ENCODE data around the gene PLA2G2D. TPM values are rescaled to one million over a fixed set of nuclear protein-coding genes. Genes with fewer than 3 reads are reported as not detected.

PLA2G2D gene
- total and polyA plus RNA-seq, 4 donors: 0.06 to 0.14 (median 0.08) TPM; not detected in 1

DNA sequence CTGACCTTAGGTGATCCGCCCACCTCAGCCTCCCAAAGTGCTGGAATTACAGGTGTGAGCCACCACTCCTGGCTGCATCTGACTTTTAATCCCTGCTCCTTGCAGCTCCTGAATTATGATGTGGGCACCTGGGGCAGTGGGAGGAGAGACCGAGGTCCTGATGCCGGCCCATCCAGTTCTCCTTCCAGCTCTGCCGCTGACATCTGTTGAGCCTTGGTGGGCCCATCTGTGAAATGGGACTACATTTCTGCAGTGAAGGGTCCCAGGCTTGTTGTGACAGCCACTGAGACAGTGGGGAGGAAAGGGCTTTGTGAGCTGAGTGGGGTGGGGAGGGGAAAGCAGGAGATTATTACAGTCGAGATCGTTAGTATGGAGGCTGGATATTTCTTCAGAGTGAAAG is 31.6 kb upstream of the PLA2G2D start:
- Histone ChIP-seq H3K9ac (ENCODE audit: low read depth in 1 of 2, low read length in 2 of 2) (no peak overlapping the region), H3K9me3 (ENCODE audit: control insufficient read depth in 4 of 4, low read length in 3 of 4) (no peaks in the 10 kb centered on the region)
- no peak for DNase-seq (ENCODE audit: low spot score)

More for the DNA sequence above, 31.6 kb upstream of the PLA2G2D start:
- Histone ChIP-seq H3K36me3 (ENCODE audit: control insufficient read depth in 4 of 4, insufficient read depth in 3 of 4, low read depth in 1 of 4, low read length in 3 of 4) (no peaks in the 10 kb centered on the region), H3K4me3 (ENCODE audit: low read depth in 1 of 3, low read length in 3 of 3) (no peak overlapping the region), H3K4me1 (ENCODE audit: control insufficient read depth in 4 of 4, insufficient read depth in 4 of 4, low read length in 3 of 4) (peaks cover 9 to 33% (median 20%) of the 10 kb centered on the region in 4 donors), H3K27ac (ENCODE audit: low read depth in 1 of 2, low read length in 2 of 2) (no peak overlapping the region), H3K27me3 (ENCODE audit: control insufficient read depth in 4 of 4, insufficient read depth in 4 of 4, low read length in 3 of 4) (no peaks in the 10 kb centered on the region)
- WGBS: 79% methylated on average over 6 of the region's 6 CpGs
- TF ChIP-seq FOXA2 (IDR thresholded peaks at IDR 0.05): no peak
- TF ChIP-seq HNF4G (IDR thresholded peaks at IDR 0.05): no peak
- no peak for TF ChIP-seq FOXA1 (IDR thresholded peaks at IDR 0.05)
- no peak for TF ChIP-seq NR2F2 (IDR thresholded peaks at IDR 0.05)
- no peak for TF ChIP-seq YY1 (IDR thresholded peaks at IDR 0.05)
- TF ChIP-seq JUND (IDR thresholded peaks at IDR 0.05): no peak
- no peak for TF ChIP-seq HNF4A (conservative IDR thresholded peaks at IDR 0.05)
- TF ChIP-seq EGR1 (IDR thresholded peaks at IDR 0.05; ENCODE audit: low read depth in 2 of 2): no peak
- TF ChIP-seq TAF1 (conservative IDR thresholded peaks at IDR 0.05): no peak
- TF ChIP-seq, protein P1, sequence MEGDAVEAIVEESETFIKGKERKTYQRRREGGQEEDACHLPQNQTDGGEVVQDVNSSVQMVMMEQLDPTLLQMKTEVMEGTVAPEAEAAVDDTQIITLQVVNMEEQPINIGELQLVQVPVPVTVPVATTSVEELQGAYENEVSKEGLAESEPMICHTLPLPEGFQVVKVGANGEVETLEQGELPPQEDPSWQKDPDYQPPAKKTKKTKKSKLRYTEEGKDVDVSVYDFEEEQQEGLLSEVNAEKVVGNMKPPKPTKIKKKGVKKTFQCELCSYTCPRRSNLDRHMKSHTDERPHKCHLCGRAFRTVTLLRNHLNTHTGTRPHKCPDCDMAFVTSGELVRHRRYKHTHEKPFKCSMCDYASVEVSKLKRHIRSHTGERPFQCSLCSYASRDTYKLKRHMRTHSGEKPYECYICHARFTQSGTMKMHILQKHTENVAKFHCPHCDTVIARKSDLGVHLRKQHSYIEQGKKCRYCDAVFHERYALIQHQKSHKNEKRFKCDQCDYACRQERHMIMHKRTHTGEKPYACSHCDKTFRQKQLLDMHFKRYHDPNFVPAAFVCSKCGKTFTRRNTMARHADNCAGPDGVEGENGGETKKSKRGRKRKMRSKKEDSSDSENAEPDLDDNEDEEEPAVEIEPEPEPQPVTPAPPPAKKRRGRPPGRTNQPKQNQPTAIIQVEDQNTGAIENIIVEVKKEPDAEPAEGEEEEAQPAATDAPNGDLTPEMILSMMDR (IDR thresholded peaks at IDR 0.05; ENCODE audit: low read depth, low read length, missing input control): no peak
- TF ChIP-seq, protein P2, sequence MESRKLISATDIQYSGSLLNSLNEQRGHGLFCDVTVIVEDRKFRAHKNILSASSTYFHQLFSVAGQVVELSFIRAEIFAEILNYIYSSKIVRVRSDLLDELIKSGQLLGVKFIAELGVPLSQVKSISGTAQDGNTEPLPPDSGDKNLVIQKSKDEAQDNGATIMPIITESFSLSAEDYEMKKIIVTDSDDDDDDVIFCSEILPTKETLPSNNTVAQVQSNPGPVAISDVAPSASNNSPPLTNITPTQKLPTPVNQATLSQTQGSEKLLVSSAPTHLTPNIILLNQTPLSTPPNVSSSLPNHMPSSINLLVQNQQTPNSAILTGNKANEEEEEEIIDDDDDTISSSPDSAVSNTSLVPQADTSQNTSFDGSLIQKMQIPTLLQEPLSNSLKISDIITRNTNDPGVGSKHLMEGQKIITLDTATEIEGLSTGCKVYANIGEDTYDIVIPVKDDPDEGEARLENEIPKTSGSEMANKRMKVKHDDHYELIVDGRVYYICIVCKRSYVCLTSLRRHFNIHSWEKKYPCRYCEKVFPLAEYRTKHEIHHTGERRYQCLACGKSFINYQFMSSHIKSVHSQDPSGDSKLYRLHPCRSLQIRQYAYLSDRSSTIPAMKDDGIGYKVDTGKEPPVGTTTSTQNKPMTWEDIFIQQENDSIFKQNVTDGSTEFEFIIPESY (IDR thresholded peaks at IDR 0.05): no peak
- TF ChIP-seq, protein P3, sequence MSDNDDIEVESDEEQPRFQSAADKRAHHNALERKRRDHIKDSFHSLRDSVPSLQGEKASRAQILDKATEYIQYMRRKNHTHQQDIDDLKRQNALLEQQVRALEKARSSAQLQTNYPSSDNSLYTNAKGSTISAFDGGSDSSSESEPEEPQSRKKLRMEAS (IDR thresholded peaks at IDR 0.05): no peak
- no peak for TF ChIP-seq REST (IDR thresholded peaks at IDR 0.05)
- TF ChIP-seq SP1 (IDR thresholded peaks at IDR 0.05): no peak
- TF ChIP-seq RAD21 (IDR thresholded peaks at IDR 0.05): no peak
- TF ChIP-seq RXRA (IDR thresholded peaks at IDR 0.05): no peak
- no peak for TF ChIP-seq GABPA (IDR thresholded peaks at IDR 0.05 in 1 of 2, conservative IDR thresholded peaks at IDR 0.05 in 1 of 2)

Measured in liver (tissue), 9 donors.